GM12864 (cell line): ENCODE data around the gene ARPC4.

Experiments
- DNase-seq: peaks from one replicate; pipeline ENCODE4 v3.0.0-alpha.2; 2011; ENCODE audit warnings: low read depth
- H3K4me3 ChIP-seq: 2 replicates; pipeline ENCODE4 v1.5.1; 2011; ENCODE audit warnings: mild to moderate bottlenecking, low read depth, low read length, control low read depth
- CTCF ChIP-seq: IDR thresholded peaks from 2 replicates; pipeline ENCODE4 v1.5.1; 2011; ENCODE audit warnings: low read depth, mild to moderate bottlenecking, moderate library complexity, low read length, control low read depth, inconsistent platforms; ENCODE audit errors: missing control alignments

Gene ARPC4

DNA sequence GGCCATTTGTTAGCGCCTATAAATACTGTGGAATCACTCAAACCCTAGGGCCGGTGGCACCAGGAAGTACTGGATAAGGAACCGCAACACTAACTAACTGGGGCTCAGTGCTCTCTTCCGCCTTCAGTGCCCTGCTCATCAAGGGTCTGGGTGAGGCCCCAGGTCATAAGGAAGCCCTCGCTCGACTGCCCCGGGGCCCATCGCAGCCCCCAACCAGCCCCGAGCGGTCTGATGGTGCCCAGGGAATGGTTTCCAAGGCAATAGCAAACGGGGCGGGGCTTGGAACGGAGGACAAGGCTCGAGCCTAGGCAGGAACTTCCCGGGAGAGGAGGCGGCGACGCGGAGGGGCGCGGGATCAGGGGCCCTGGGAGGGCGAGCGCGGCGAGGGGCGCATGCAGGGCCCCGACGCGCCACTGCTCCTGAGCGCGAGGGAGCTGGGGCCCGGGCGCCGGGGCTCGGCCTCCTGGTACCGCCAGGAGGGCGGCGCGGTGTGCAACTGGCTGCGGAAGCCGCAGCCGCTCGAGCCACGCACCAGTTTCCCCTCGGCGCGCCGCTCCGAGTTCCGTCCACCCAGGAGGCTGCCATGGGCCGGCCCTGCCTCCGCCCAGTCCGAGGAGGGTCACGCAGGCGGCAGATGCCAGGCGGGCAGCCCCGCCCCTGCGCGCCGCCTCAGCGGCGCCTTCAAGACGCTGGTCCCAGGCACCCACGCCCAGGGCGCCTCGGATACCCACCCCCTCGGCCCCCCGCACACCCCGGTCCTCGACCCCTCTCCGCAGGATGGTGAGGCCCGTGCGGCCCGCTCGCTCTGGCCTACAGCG, 16.9 kb downstream of the ARPC4 start, which contains the start of gene TTLL3:
TSS of gene TTLL3 (plus strand) at position 648 of the 818 bp plus-strand sequence. CDS start 400 bp downstream, outside the sequence.
- peak within 1 kb of the TSS; percentile 61 for H3K4me3 ChIP-seq
- no peak for DNase-seq
- no peak for TF ChIP-seq CTCF

DNA sequence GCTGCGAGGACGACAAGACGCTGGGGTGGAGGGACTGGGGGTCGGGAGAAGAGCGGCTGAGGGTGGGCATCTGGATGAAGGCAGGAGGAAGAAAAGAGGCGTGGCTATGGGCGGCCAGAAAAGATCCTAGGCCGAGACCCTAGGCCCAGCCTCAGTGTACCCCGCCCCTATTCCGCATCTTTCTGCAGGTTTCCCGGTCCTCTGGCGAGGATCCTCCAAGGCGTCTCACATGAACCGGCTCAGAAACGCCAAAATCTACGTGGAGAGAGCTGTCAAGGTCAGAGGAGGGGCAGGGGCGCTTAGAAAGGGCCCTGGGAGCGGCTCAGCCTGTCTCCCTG, 17.5 kb downstream of the ARPC4 start:
- DNase-seq, result no peak

DNA sequence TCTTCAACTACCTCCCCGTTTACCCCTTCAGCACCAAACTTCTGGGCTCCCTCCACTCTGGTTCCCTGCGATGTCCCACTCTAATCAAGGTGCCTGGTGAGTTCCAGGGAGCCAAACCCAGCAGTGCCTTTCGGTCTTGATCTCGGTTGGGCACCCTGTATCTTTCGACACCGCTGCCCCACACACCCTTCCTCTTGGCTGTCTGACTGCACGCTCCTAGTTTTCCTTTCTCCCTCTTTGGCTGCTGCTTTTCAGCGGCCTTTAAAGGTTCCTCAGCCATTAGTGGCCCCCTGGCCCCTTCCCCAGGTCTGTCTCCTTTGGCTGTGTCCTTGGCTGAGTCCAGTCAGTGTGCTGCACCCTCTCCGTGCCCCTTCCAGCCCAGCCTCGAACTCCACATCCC, 18.0 kb downstream of the ARPC4 start:
- no peak overlapping the region for H3K4me3 ChIP-seq
- no peak for TF ChIP-seq CTCF
- DNase-seq, result no peak

More for the DNA sequence above, 17.5 kb downstream of the ARPC4 start:
- peak overlapping the region; percentile 61 for H3K4me3 ChIP-seq
- no peak for TF ChIP-seq CTCF

DNA sequence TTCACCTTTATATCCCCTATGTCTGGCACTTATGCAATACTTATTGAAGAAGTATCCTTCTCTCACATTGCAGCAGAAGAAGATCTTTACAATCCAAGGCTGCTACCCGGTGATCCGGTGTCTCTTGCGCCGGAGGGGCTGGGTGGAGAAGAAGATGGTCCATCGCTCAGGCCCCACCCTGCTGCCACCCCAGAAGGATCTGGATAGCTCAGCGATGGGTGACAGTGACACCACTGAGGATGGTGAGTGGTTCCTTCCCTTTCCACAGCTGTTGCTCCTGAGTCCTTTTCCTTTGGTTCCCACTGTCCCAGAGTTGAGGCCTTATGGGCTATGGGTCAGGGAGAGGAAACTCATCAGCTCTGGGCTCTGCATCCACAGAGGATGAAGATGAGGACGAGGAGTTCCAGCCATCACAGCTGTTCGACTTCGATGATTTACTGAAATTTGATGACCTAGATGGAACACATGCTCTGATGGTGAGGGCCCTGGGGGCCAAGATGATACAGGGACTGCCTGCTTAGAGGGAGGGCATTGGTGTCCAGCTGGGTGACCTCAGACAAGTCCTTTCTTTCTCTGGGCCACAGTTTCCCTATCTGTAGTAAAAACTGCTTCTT, 20.1 kb downstream of the ARPC4 start:
- no peak for DNase-seq
- no peak overlapping the region for H3K4me3 ChIP-seq
- TF ChIP-seq CTCF, result no peak

DNA sequence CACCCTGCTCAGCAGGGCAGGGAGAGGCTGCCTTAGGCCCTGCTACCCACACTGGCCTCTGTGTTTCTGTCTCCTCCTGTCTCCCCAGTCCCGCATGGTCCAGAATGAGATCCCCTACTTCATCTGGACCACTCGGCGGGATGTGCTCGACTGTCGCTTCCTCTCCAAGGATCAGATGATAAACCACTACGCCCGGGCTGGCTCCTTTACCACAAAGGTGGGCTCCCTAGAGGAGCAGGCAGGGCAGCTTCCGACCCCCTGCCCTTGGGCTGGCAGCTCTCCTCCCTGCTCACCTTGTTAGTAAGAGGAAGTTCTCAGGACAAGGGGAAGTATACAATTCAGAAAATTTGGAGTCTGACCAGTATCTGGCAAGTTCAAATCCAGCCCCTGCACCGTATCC, 23.1 kb downstream of the ARPC4 start:
- TF ChIP-seq CTCF, result no peak
- no peak for DNase-seq
- no peak overlapping the region for H3K4me3 ChIP-seq

DNA sequence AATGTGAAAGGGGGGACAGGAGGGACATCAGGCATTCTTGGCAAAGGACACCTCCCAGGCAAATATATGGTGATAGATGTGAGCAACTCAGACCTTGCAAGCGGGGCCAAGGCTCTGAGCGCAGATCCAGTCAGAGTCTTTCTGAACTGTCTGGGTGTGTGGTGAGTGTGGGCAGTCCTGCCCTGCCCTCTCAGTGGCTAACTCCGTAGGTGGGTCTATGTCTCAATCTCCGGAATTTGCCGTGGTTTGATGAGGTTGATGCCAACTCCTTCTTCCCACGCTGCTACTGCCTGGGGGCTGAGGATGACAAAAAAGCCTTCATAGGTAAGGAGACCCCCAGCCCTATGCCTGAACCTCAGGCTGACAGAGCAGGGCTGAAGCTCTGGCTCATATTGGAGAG, 24.6 kb downstream of the ARPC4 start:
- no peak for DNase-seq
- H3K4me3 ChIP-seq, result no peak overlapping the region
- no peak for TF ChIP-seq CTCF
